Non-pigmented ciliary epithelial cell (primary cell): ENCODE results near the gene ZNF507.
A peak's percentile ranks its signal among the peaks of the same experiment; 100 is the strongest.
"Not testable (repeated sequence)": the region's sequence is repeated elsewhere in the genome, so short reads cannot be mapped to it uniquely, and the experiment has no call there.

Experiments
- DNase-seq: peaks from one replicate; pipeline ENCODE4 v3.0.0-alpha.2; 2010; ENCODE audit warnings: low read depth

Gene ZNF507

GRCh38 chr19:32368787-32369186, 23.4 kb downstream of the ZNF507 start:
- no peak for DNase-seq

GRCh38 chr19:32372726-32373517, 27.5 kb downstream of the ZNF507 start:
- no peak for DNase-seq

GRCh38 chr19:32373585-32374295, 28.3 kb downstream of the ZNF507 start:
- DNase-seq = peak; percentile 99

- not testable (repeated sequence) for DNase-seq
Observed at GRCh38 chr19:32374362-32374761, 29.0 kb downstream of the ZNF507 start.

- DNase-seq = not testable (repeated sequence)
Observed at GRCh38 chr19:32377088-32377487, 31.7 kb downstream of the ZNF507 start.

GRCh38 chr19:32380269-32380668, 34.9 kb downstream of the ZNF507 start:
- DNase-seq = no peak

- DNase-seq = no peak
Observed at GRCh38 chr19:32387701-32388392, 42.4 kb downstream of the ZNF507 start.

- DNase-seq = no peak
Observed at GRCh38 chr19:32388393-32388855, 43.0 kb downstream of the ZNF507 start.

GRCh38 chr19:32392901-32393300, 47.5 kb downstream of the ZNF507 start:
- no peak for DNase-seq

- DNase-seq = no peak
Observed at GRCh38 chr19:32396046-32396652, 50.7 kb downstream of the ZNF507 start.

- peak; percentile 41 for DNase-seq
Observed at GRCh38 chr19:32397671-32398101, 52.3 kb downstream of the ZNF507 start.

GRCh38 chr19:32401992-32402391, 56.6 kb downstream of the ZNF507 start:
- no peak for DNase-seq

- DNase-seq = no peak
Observed at GRCh38 chr19:32403291-32403995, 58.0 kb downstream of the ZNF507 start.

GRCh38 chr19:32404213-32404932, 59.0 kb downstream of the ZNF507 start:
- no peak for DNase-seq

- DNase-seq = no peak
Observed at GRCh38 chr19:32404933-32405430, 59.6 kb downstream of the ZNF507 start.

- DNase-seq = peak; percentile 55
Observed at GRCh38 chr19:32405431-32406160, 60.2 kb downstream of the ZNF507 start, which contains the start of gene DPY19L3. Gene DPY19L3, plus strand, starts transcription at chr19:32405770. Its CDS starts 2,484 bp downstream, at chr19:32408254.

GRCh38 chr19:32406161-32407003, 61.0 kb downstream of the ZNF507 start:
- DNase-seq = no peak

GRCh38 chr19:32407004-32407992, 61.9 kb downstream of the ZNF507 start:
- DNase-seq = no peak
